Ectodermal cell (in vitro differentiated cells): ENCODE data around the gene C19orf67.

Source experiments
- H3K27ac ChIP-seq: 2 replicates; pipeline ENCODE4 v1.7.0; 2013; ENCODE audit warnings: mild to moderate bottlenecking, low read depth, low read length; ENCODE audit not compliant: insufficient read depth, poor library complexity, severe bottlenecking
- H3K27me3 ChIP-seq: 2 replicates; pipeline ENCODE4 v1.7.0; 2013; ENCODE audit warnings: mild to moderate bottlenecking, low read length; ENCODE audit not compliant: insufficient read depth, control insufficient read depth, poor library complexity, severe bottlenecking
- H3K36me3 ChIP-seq: one replicate; pipeline ENCODE4 v1.7.0; 2013; ENCODE audit warnings: low read length; ENCODE audit not compliant: control insufficient read depth, insufficient read depth
- H3K4me1 ChIP-seq: one replicate; pipeline ENCODE4 v1.7.0; 2013; ENCODE audit warnings: low read length; ENCODE audit not compliant: control insufficient read depth, insufficient read depth
- H3K4me3 ChIP-seq: 2 replicates; pipeline ENCODE4 v1.7.0; 2013; ENCODE audit warnings: low read depth, low read length, control low read depth; ENCODE audit not compliant: insufficient read depth
- H3K9me3 ChIP-seq: 2 replicates; pipeline ENCODE4 v1.7.0; 2013; ENCODE audit warnings: mild to moderate bottlenecking, low read length, moderate library complexity; ENCODE audit not compliant: control insufficient read depth
- WGBS, 2 experiments: methylation state at CpG; one replicate each; pipeline ENCODE4 v1.1.7; 2013; ENCODE audit warnings: missing lambda C conversion rate in 2 of 2; 5-methylcytosine and 5-hydroxymethylcytosine counted together

The C19orf67 gene

DNA sequence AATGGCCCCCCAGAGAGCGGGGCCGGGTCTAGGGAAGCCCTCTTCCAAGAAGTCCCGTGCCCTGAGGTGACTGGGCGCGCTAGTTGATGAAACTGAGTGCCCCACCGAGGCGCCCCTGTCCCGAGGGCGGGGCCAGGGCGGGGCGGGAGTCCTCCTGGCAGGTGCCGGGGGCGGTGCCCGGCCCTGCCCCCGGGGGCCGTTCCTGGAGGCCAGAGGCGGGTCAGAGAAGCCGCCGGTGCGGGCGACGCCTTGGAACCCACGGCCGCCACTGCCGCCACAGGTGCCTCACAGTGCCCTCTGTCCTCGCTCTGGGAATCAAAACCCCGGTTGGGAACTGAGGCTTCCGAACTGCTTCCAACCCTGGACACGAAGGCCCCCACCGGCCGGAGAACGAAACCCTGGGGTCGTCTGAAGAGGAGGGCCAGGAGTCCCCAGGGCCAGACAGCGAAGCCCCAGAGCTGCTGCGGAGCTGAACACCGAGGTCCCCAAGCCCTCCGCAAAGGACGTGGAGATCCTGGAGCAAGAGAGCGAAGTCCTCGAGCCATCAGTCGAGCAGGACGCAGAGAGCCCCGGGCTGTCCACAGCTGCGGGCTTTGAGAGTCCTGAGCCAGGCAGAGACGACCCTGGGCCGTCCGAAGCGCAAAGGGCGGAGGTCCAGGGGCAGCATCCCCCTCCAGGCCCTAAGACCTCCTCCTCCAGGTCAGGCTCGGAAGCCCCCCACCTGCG is 12.9 kb downstream of the C19orf67 start, which contains the start of gene MISP3:
Gene MISP3 (plus strand): TSS at position 252 of the 726 bp plus-strand sequence. CDS start 524 bp downstream, outside the sequence.
- Histone ChIP-seq H3K36me3 (no peaks in the 10 kb centered on the region), H3K9me3 (no peaks in the 10 kb centered on the region), H3K4me1 (peaks cover 3% of the 10 kb centered on the region), H3K27me3 (peaks cover 58% of the 10 kb centered on the region), H3K27ac (no peak within 1 kb of the TSS), H3K4me3 (peak within 1 kb of the TSS; percentile 56)
- WGBS, 2 experiments = 4 to 5% methylated on average over 51 of the region's 51 CpGs

DNA sequence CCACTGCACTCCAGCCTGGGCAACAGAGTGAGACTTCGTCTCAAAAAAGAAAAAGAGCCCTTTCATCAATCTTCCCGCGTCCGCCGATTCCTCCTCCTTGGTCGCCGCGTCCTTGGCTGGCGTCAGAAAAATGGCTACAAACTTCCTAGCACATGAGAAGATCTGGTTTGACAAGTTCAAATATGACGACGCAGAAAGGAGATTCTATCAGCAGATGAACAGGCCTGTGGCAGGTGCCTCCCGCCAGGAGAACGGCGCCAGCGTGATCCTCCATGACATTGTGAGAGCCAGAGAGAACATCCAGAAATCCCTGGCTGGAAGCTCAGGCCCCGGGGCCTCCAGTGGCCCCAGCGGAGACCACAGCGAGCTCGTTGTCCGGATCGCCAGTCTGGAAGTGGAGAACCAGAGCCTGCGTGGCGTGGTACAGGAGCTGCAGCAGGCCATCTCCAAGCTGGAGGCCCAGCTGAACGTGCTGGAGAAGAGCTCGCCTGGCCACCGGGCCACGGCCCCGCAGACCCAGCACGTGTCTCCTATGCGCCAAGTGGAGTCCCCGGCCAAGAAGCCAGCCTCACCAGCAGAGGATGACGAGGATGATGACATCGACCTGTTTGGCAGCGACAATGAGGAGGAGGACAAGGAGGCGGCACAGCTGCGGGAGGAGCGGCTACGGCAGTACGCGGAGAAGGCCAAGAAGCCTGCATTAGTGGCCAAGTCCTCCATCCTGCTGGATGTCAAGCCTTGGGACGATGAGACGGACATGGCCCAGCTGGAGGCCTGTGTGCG is 15.1 kb downstream of the C19orf67 start:
- WGBS, 2 experiments = 94 to 95% methylated on average over 43 of the region's 43 CpGs
- H3K36me3 ChIP-seq = no peaks in the 10 kb centered on the region
- H3K27me3 ChIP-seq = peaks cover 44% of the 10 kb centered on the region

DNA sequence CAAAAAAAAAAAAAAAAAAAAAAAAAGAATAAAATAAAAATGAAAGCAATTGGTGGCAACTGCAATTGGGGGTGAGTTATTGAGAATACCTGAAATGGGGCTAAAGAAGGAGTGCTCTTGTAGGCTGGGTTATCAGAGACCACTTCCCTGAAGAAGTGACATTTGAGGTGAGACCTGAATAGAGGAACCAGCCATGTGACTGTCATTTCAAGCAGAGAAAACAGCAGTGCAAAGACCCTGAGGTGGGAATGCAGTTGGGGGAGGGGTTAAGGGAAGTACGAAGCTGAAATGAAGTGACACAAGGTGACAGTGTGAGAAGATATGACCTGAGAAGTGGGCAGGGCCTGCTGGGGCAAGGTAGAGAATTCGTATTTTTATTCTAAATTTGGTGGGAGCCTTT is 19.4 kb downstream of the C19orf67 start:
- Histone ChIP-seq H3K4me1 (no peaks in the 10 kb centered on the region), H3K27me3 (peaks cover 4% of the 10 kb centered on the region), H3K9me3 (no peaks in the 10 kb centered on the region), H3K4me3 (no peak overlapping the region), H3K36me3 (no peaks in the 10 kb centered on the region), H3K27ac (no peak overlapping the region)
- 60 to 72% methylated on average over 2 of the region's 2 CpGs for WGBS, 2 experiments

More for the DNA sequence above, 15.1 kb downstream of the C19orf67 start:
- Histone ChIP-seq H3K27ac (no peak overlapping the region), H3K4me3 (no peak overlapping the region), H3K4me1 (peaks cover 3% of the 10 kb centered on the region), H3K9me3 (no peaks in the 10 kb centered on the region)

DNA sequence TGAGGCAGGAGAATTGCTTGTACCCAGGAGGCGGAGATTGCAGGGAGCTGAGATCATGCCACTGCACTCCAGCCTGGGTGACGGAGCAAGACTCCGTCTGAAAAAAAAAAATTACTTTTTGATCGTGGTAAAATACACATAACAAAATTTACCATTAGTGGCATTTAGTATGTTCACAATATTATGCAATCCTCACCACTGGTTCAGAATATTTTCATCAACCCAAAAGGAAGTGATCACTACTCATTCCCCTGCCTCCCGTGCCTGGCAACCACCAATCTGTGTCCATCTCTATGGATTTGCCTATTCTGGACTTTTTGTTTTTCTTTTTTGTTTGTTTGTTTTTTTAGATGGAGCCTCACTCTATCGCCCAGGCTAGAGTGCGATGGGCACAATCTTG is 22.5 kb downstream of the C19orf67 start:
- H3K27ac ChIP-seq = no peak overlapping the region
- 92 to 93% methylated on average over 7 of the region's 7 CpGs for WGBS, 2 experiments
- peaks cover 16% of the 10 kb centered on the region for H3K27me3 ChIP-seq
- peaks cover 4% of the 10 kb centered on the region for H3K4me1 ChIP-seq
- no peak overlapping the region for H3K4me3 ChIP-seq
- H3K9me3 ChIP-seq = no peaks in the 10 kb centered on the region
- H3K36me3 ChIP-seq = no peaks in the 10 kb centered on the region

DNA sequence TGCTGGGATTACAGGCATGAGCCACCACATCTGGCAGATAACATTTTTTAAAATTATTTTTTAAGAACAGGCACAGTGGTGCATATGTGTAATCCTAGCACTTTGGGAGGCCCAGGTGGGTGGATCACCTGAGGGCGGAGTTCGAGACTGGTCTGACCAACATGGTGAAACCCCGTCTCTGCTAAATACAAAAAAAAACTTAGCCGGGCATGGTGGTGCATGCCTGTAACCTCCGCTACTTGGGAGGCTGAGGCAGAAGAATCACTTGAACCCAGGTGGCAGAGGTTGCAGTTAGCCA is 23.1 kb downstream of the C19orf67 start:
- no peak overlapping the region for H3K27ac ChIP-seq
- H3K36me3 ChIP-seq = no peaks in the 10 kb centered on the region
- WGBS, 2 experiments = 89 to 94% methylated on average over 5 of the region's 5 CpGs
- peaks cover 4% of the 10 kb centered on the region for H3K4me1 ChIP-seq
- no peak overlapping the region for H3K4me3 ChIP-seq
- H3K9me3 ChIP-seq = no peaks in the 10 kb centered on the region
- H3K27me3 ChIP-seq = peaks cover 21% of the 10 kb centered on the region

DNA sequence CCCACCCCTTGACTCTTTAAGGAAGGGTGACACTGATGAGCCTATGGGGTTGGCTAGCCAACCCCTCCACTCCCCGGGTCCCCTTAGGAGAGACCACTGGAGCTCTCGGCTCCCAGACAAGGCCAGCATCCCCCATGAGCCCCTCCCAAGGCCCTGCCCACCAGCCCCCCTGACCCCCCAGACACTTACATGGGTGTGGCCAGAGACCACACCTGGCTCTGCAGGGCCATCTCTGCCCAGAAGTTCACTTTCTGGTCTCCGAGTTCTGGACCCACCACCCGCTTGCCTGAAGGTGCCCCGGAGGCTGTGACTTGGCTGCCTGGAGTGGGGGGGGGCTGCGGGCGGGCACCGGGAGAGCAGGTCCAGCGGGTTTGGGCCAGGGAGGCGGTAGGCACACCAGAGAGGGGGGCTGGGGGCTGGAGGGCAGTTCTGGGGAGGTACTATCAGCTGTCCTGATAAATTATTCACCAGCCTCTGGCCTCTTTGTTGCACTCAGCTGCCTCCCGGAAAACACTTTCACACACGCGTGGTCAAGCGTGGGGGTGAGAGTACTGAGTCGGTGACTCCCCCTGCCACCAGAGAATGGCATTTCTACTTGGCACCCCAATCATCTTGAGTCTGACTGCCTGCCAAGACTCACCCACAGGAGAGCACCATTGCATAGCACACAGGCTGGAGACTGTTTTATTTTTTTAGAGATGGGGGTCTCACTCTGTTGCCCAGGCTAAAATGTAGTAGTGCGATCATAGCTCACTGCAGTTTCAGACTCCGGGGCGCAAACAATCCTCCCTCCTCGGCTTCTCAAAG is 23.6 kb downstream of the C19orf67 start, which contains the start of gene PALM3:
Gene PALM3 (minus strand): TSS at position 326 of the 807 bp plus-strand sequence. CDS start 96 bp downstream, at position 230.
- Histone ChIP-seq H3K27me3 (peaks cover 26% of the 10 kb centered on the region), H3K4me3 (no peak within 1 kb of the TSS), H3K36me3 (no peaks in the 10 kb centered on the region), H3K4me1 (peaks cover 4% of the 10 kb centered on the region), H3K27ac (no peak within 1 kb of the TSS), H3K9me3 (no peaks in the 10 kb centered on the region)
- 87 to 88% methylated on average over 19 of the region's 19 CpGs for WGBS, 2 experiments

DNA sequence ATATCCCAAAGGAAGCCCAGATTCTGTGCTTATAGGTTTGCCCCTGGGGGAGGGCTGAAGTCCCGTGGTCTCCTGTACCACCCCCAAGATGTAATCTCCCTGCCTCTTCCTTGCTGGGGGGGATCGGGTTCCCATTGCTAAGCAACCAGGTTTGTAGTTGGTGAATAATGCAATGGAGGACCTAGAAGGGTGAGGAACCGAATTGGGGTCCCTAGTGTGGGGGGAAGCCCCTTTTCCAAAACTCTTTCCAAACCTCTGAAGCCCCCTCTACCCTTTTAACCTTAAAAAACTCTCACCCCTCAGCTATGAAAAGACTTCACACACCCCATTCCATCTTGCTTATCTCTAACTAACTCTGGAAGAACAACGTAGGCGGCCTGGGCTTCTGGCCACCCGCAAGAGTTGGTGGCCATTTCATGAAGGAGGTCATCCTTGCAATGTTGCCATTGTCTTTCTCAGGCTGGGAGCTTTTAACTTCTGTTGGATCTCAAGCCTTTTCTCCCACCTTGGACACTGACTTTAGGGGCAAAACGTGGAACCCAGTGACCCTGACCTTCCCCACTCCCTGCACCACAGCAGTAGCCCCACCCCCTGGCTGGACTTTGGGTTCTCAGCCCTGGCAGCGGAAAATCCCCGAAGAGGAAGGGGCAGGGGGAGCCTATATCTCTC is 24.4 kb downstream of the C19orf67 start:
- Histone ChIP-seq H3K4me3 (no peak overlapping the region), H3K27ac (no peak overlapping the region), H3K9me3 (no peaks in the 10 kb centered on the region), H3K36me3 (no peaks in the 10 kb centered on the region), H3K4me1 (peaks cover 4% of the 10 kb centered on the region), H3K27me3 (peaks cover 33% of the 10 kb centered on the region)
- 75 to 77% methylated on average over 9 of the region's 9 CpGs for WGBS, 2 experiments

DNA sequence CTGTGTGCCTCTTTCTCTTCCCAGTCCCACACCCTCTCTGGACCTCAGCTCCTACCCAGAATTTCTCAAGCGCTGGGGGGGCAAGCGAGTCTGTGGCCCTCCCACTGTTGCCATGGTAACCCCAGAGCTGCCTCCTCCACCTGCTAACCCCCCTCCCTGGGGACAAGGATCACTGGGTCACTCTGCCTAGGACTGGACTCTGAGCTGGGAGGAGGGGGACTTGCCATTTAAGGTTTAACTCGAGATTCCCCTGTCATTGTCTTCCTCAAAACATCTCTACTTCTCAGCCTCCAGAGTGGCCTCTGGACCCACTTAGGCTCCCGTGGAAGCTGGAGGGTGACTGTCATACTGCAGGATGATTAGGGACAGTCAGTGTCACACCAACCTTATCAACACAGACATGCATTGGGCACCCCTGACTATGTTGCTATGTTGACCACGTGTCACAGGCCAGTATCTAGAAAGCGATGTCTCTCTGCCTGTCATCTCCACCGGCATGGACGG is 25.9 kb downstream of the C19orf67 start:
- WGBS, 2 experiments = 60 to 67% methylated on average over 8 of the region's 8 CpGs
- H3K27me3 ChIP-seq = peaks cover 34% of the 10 kb centered on the region
- no peaks in the 10 kb centered on the region for H3K36me3 ChIP-seq
- H3K4me3 ChIP-seq = no peak overlapping the region
- H3K27ac ChIP-seq = no peak overlapping the region
- no peaks in the 10 kb centered on the region for H3K9me3 ChIP-seq
- peaks cover 4% of the 10 kb centered on the region for H3K4me1 ChIP-seq

DNA sequence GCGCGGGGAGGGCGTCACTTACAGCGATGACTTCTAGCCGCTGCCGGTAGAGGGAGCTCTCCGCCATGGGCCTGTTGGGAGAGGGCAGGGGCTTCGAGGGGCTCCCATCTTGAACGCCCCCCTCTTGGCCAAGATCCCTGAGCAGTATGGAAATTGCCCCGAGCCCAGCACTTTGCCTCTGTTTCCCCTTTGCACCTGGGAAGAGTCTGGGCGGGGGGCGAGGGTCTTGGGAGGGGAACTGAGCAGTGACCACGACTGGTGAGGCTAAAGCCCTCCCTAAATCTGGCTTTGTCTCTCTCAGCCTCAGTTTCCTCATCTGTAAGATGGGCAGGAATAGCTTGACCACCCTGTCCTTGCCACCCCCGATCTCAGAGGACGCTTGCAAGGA is 26.5 kb downstream of the C19orf67 start:
- Histone ChIP-seq H3K4me1 (peaks cover 4% of the 10 kb centered on the region), H3K36me3 (no peaks in the 10 kb centered on the region), H3K4me3 (no peak overlapping the region), H3K27ac (no peak overlapping the region), H3K9me3 (no peaks in the 10 kb centered on the region), H3K27me3 (peaks cover 34% of the 10 kb centered on the region)
- 34 to 35% methylated on average over 15 of the region's 15 CpGs for WGBS, 2 experiments
